Pulmonary artery endothelial cell (primary cell): ENCODE results near the gene TMEM178B. TPM values are rescaled to one million over a fixed set of nuclear protein-coding genes. Genes with fewer than 3 reads are reported as not detected.
"Not testable (repeated sequence)": the region's sequence is repeated elsewhere in the genome, so short reads cannot be mapped to it uniquely, and the experiment has no call there.

Experiments used
- DNase-seq: peaks from one replicate; pipeline ENCODE4 v3.0.0-alpha.2; 2011; ENCODE audit warnings: low read depth, low spot score
- total RNA-seq: library from RNA; depleted of rRNA; stranded (reverse); fragments of >200 nt; gene quantifications from 2 replicates; pipeline ENCODE4 v1.2.3, GENCODE V29; 2014

The TMEM178B gene
- total RNA-seq, 1 donor from 2014 or later, result not detected

- DNase-seq, result no peak
Observed at GRCh38 chr7:141304291-141304690, 230.4 kb downstream of the TMEM178B start.

- no peak for DNase-seq
Observed at GRCh38 chr7:141306081-141306480, 232.2 kb downstream of the TMEM178B start.

- no peak for DNase-seq
Observed at GRCh38 chr7:141312395-141312794, 238.5 kb downstream of the TMEM178B start.

- DNase-seq, result no peak
Observed at GRCh38 chr7:141312828-141313521, 239.1 kb downstream of the TMEM178B start.

- DNase-seq, result no peak
Observed at GRCh38 chr7:141313896-141314295, 240.0 kb downstream of the TMEM178B start.

- no peak for DNase-seq
Observed at GRCh38 chr7:141317033-141317585, 243.2 kb downstream of the TMEM178B start.

- DNase-seq, result no peak
Observed at GRCh38 chr7:141320287-141320686, 246.4 kb downstream of the TMEM178B start.

GRCh38 chr7:141322383-141322782 is 248.5 kb downstream of the TMEM178B start:
- DNase-seq, result no peak

GRCh38 chr7:141323826-141324225 is 250.0 kb downstream of the TMEM178B start:
- DNase-seq, result no peak

- no peak for DNase-seq
Observed at GRCh38 chr7:141324870-141325269, 251.0 kb downstream of the TMEM178B start.

- no peak for DNase-seq
Observed at GRCh38 chr7:141325275-141325674, 251.4 kb downstream of the TMEM178B start.

- DNase-seq, result no peak
Observed at GRCh38 chr7:141328290-141328689, 254.4 kb downstream of the TMEM178B start.

GRCh38 chr7:141330285-141330684 is 256.4 kb downstream of the TMEM178B start:
- not testable (repeated sequence) for DNase-seq

GRCh38 chr7:141333459-141333858 is 259.6 kb downstream of the TMEM178B start:
- DNase-seq, result no peak

- DNase-seq, result no peak
Observed at GRCh38 chr7:141335164-141335563, 261.3 kb downstream of the TMEM178B start.

GRCh38 chr7:141339603-141340002 is 265.7 kb downstream of the TMEM178B start:
- no peak for DNase-seq

- no peak for DNase-seq
Observed at GRCh38 chr7:141340991-141341390, 267.1 kb downstream of the TMEM178B start.

GRCh38 chr7:141342621-141343408 is 269.0 kb downstream of the TMEM178B start:
- DNase-seq, result no peak

GRCh38 chr7:141344153-141344935 is 270.5 kb downstream of the TMEM178B start:
- no peak for DNase-seq

- DNase-seq, result no peak
Observed at GRCh38 chr7:141348728-141349127, 274.9 kb downstream of the TMEM178B start.

GRCh38 chr7:141349338-141349737 is 275.5 kb downstream of the TMEM178B start:
- no peak for DNase-seq

GRCh38 chr7:141349804-141350203 is 275.9 kb downstream of the TMEM178B start:
- no peak for DNase-seq
